ENCODE results near the gene MRI1.
"Not testable (repeated sequence)": the region's sequence is repeated elsewhere in the genome, so short reads cannot be mapped to it uniquely, and the experiment has no call there.

Gene MRI1

GRCh38 chr19:13774217-13775191 is 10.2 kb downstream of the MRI1 start, which contains the start of gene C19orf53:
Gene C19orf53 (plus strand): TSS chr19:13774456. CDS start chr19:13774478, 22 bp downstream.
- TF ChIP-seq CTCF (IDR thresholded peaks at IDR 0.05; ENCODE audit: control extremely low read depth, extremely low read depth, low read depth, missing control alignments): no peak
- peak; percentile 94 for DNase-seq (ENCODE audit: extremely low spot score)
- ChIA-PET POLR2A (interaction anchor here (0.7 to 1.2 kb wide), 3 partner anchors 21 to 62 kb away, joined by 3 read pairs; partner anchors contain the start of gene ZSWIM4), CTCF (interaction anchor here (0.9 to 5.2 kb wide), 9 partner anchors 10 to 299 kb away, joined by 3 to 32 read pairs (median 3); no protein-coding TSS in a partner anchor)

- no peak for DNase-seq (ENCODE audit: extremely low spot score)
- CTCF ChIA-PET: interaction anchor here (7.3 kb wide), 1 partner anchor 84 kb away, joined by 78 read pairs; no protein-coding TSS in a partner anchor
- POLR2A ChIA-PET: no interaction called here
- TF ChIP-seq CTCF (IDR thresholded peaks at IDR 0.05; ENCODE audit: control extremely low read depth, extremely low read depth, low read depth, missing control alignments): no peak
Measured at GRCh38 chr19:13778398-13778797, 14.1 kb downstream of the MRI1 start.

- no peak for TF ChIP-seq CTCF (IDR thresholded peaks at IDR 0.05; ENCODE audit: control extremely low read depth, extremely low read depth, low read depth, missing control alignments)
- ChIA-PET CTCF (interaction anchor here (7.3 kb wide), 1 partner anchor 84 kb away, joined by 78 read pairs; no protein-coding TSS in a partner anchor), POLR2A (interaction anchor here (0.6 kb wide), 1 partner anchor 595 kb away, joined by 3 read pairs; no protein-coding TSS in a partner anchor)
- no peak for DNase-seq (ENCODE audit: extremely low spot score)
Measured at GRCh38 chr19:13778847-13779246, 14.5 kb downstream of the MRI1 start.

- ChIA-PET CTCF (interaction anchor here (7.3 kb wide), 1 partner anchor 83 kb away, joined by 78 read pairs; no protein-coding TSS in a partner anchor), POLR2A (interaction anchor here (0.7 kb wide), 1 partner anchor 701 kb away, joined by 4 read pairs; no protein-coding TSS in a partner anchor)
Measured at GRCh38 chr19:13779794-13780193, 15.5 kb downstream of the MRI1 start.

GRCh38 chr19:13781547-13781946 is 17.2 kb downstream of the MRI1 start:
- DNase-seq (ENCODE audit: extremely low spot score): no peak
- ChIA-PET CTCF (interaction anchor here (1.4 to 7.3 kb wide), 2 partner anchors 16 to 81 kb away, joined by 3 to 78 read pairs; no protein-coding TSS in a partner anchor), POLR2A (no interaction called here)

More at GRCh38 chr19:13779794-13780193, 15.5 kb downstream of the MRI1 start:
- not testable (repeated sequence) for DNase-seq (ENCODE audit: extremely low spot score)

GRCh38 chr19:13782537-13782936 is 18.2 kb downstream of the MRI1 start:
- TF ChIP-seq CTCF (IDR thresholded peaks at IDR 0.05; ENCODE audit: control extremely low read depth, extremely low read depth, low read depth, missing control alignments): no peak

More at GRCh38 chr19:13781547-13781946, 17.2 kb downstream of the MRI1 start:
- no peak for TF ChIP-seq CTCF (IDR thresholded peaks at IDR 0.05; ENCODE audit: control extremely low read depth, extremely low read depth, low read depth, missing control alignments)

More at GRCh38 chr19:13782537-13782936, 18.2 kb downstream of the MRI1 start:
- ChIA-PET POLR2A (interaction anchor here (0.6 kb wide), 1 partner anchor 111 kb away, joined by 3 read pairs; no protein-coding TSS in a partner anchor), CTCF (interaction anchor here (3.3 to 7.3 kb wide), 3 partner anchors 9 to 89 kb away, joined by 15 to 78 read pairs (median 32); partner anchors contain the start of gene C19orf53)
- DNase-seq (ENCODE audit: extremely low spot score): no peak
